Esophagus muscularis mucosa (tissue), 4 donors: ENCODE results near the gene YPEL1. TPM values are rescaled to one million over a fixed set of nuclear protein-coding genes. Genes with fewer than 3 reads are reported as not detected.

Experiments used
- DNase-seq: peaks from one replicate; pipeline ENCODE4 v3.0.0-alpha.2; 2017; ENCODE audit errors: extremely low spot score
- H3K27ac ChIP-seq, 4 donors: fragments of 200-600 bp; sonication (generic); replicated peaks in 1 of 4; 1 replicate in 3 of 4; 2 replicates in 1 of 4; pipeline ENCODE4 v1.5.1; 2016 to 2019; ENCODE audit warnings: mild to moderate bottlenecking in 1 of 4
- H3K27me3 ChIP-seq, 4 donors: fragments of 200-600 bp; sonication (generic); one replicate each; pipeline versions ENCODE4 v1.5.1 to v1.6.0; 2016 to 2019
- H3K36me3 ChIP-seq, 4 donors: fragments of 200-600 bp; sonication (generic); one replicate each; pipeline ENCODE4 v1.5.1; 2016 to 2019
- H3K4me1 ChIP-seq, 4 donors: fragments of 200-600 bp; sonication (generic); one replicate each; pipeline ENCODE4 v1.5.1; 2016 to 2019
- H3K4me3 ChIP-seq, 4 donors: fragments of 200-600 bp; sonication (generic); 1 replicate in 2 of 4; 2 replicates in 2 of 4; pipeline ENCODE4 v1.5.1; 2016 to 2019; ENCODE audit warnings: mild to moderate bottlenecking in 4 of 4, moderate library complexity in 1 of 4
- H3K9me3 ChIP-seq, 4 donors: fragments of 200-600 bp; sonication (generic); 1 replicate in 3 of 4; 2 replicates in 1 of 4; pipeline ENCODE4 v1.5.1; 2016 to 2019
- CTCF ChIP-seq, 3 experiments: fragments of 200-600 bp in 2 of 3; fragments of 450-650 bp in 1 of 3; sonication (generic) in 2 of 3; IDR thresholded peaks; one replicate each; pipeline ENCODE4 v1.5.1; 2017 to 2019; ENCODE audit warnings: antibody characterized with exemption in 3 of 3, mild to moderate bottlenecking in 2 of 3, moderate library complexity in 1 of 3
- EP300 ChIP-seq: sonication (generic); formaldehyde crosslinking; IDR thresholded peaks from one replicate; pipeline ENCODE4 v1.6.1; 2017; ENCODE audit warnings: antibody characterized with exemption
- POLR2A ChIP-seq: fragments of 450-650 bp; IDR thresholded peaks from one replicate; pipeline ENCODE4 v1.6.1; 2017; ENCODE audit warnings: antibody characterized with exemption, moderate library complexity, mild to moderate bottlenecking, low read depth
- POLR2AphosphoS5 ChIP-seq, 2 donors: sonication (generic); formaldehyde crosslinking; IDR thresholded peaks; one replicate each; pipeline ENCODE4 v1.6.1; 2017; ENCODE audit warnings: antibody characterized with exemption in 2 of 2
- WGBS: methylation state at CpG from one replicate; pipeline ENCODE4 v1.1.5; 2018; 5-methylcytosine and 5-hydroxymethylcytosine counted together
- intact Hi-C: fragments of 100-400 bp; cut with DNase I; formaldehyde crosslinking; loops from one replicate; pipeline ENCODE4 v1.15.1; 2023
- total RNA-seq, 4 donors: library from RNA; depleted of rRNA; stranded (reverse); fragments of >200 nt; gene quantifications; one replicate each; pipeline versions ENCODE4 v1.1.0 to v1.2.1, GENCODE V29; 2016

Gene YPEL1
- total RNA-seq, 4 donors from 2014 or later, result 12.0 to 30.7 (median 16.5) TPM

- Histone ChIP-seq H3K4me1 (peaks cover 8 to 21% (median 17%) of the 10 kb centered on the region in 4 donors), H3K27me3 (no peaks in the 10 kb centered on the region), H3K4me3 (no peak overlapping the region), H3K9me3 (no peaks in the 10 kb centered on the region), H3K36me3 (no peaks in the 10 kb centered on the region), H3K27ac (no peak overlapping the region)
- 96% methylated on average over 9 of the region's 9 CpGs for WGBS
- no peak for DNase-seq
- TF ChIP-seq EP300 (no peak), POLR2A (no peak), CTCF (IDR thresholded peaks at IDR 0.05) (no peak), POLR2AphosphoS5 (IDR thresholded peaks at IDR 0.05) (no peak)
- intact Hi-C loops, result loop anchor here (10.0 kb wide), 1 partner anchor 128 kb away; the partner anchor contains the start of gene MAPK1
These were observed 1.4 kb upstream of the YPEL1 start for GRCh38 chr22:21736948-21737347.

- TF ChIP-seq CTCF (IDR thresholded peaks at IDR 0.05) (no peak), EP300 (no peak), POLR2A (no peak), POLR2AphosphoS5 (IDR thresholded peaks at IDR 0.05) (no peak)
- WGBS, result 16% methylated on average over 26 of the region's 65 CpGs
- Histone ChIP-seq H3K27me3 (no peaks in the 10 kb centered on the region), H3K4me3 (peak overlapping the region; percentile 67 to 80 (median 70)), H3K36me3 (no peaks in the 10 kb centered on the region), H3K9me3 (no peaks in the 10 kb centered on the region), H3K27ac (peak overlapping the region; percentile 73 to 93 (median 81)), H3K4me1 (peaks cover 8 to 21% (median 17%) of the 10 kb centered on the region in 4 donors)
- intact Hi-C loops, result loop anchor here (10.0 kb wide), 1 partner anchor 129 kb away; the partner anchor contains the start of gene MAPK1
- DNase-seq, result no peak
These were observed 569 bp upstream of the YPEL1 start for GRCh38 chr22:21736084-21736642.

GRCh38 chr22:21734540-21735199, 924 bp downstream of the YPEL1 start:
- intact Hi-C loops, result loop anchor here (10.0 kb wide), 1 partner anchor 130 kb away; the partner anchor contains the start of gene MAPK1
- H3K9me3 ChIP-seq, result no peaks in the 10 kb centered on the region
- H3K27me3 ChIP-seq, result no peaks in the 10 kb centered on the region
- 14% methylated on average over 8 of the region's 8 CpGs for WGBS
- H3K27ac ChIP-seq, result peak overlapping the region; percentile 76 to 93 (median 84)
- peak overlapping the region; percentile 67 to 80 (median 70) for H3K4me3 ChIP-seq
- TF ChIP-seq EP300 (no peak), POLR2AphosphoS5 (IDR thresholded peaks at IDR 0.05) (no peak), CTCF (IDR thresholded peaks at IDR 0.05) (no peak), POLR2A (no peak)
- DNase-seq, result no peak
- H3K4me1 ChIP-seq, result peaks cover 8 to 21% (median 17%) of the 10 kb centered on the region in 4 donors
- H3K36me3 ChIP-seq, result peaks cover 0 to 6% (median 0%) of the 10 kb centered on the region in 4 donors

- intact Hi-C loops, result loop anchor here (10.0 kb wide), 1 partner anchor 133 kb away; the partner anchor contains the start of gene MAPK1
- no peak for DNase-seq
- no peak overlapping the region for H3K27ac ChIP-seq
- H3K4me1 ChIP-seq, result peaks cover 8 to 24% (median 16%) of the 10 kb centered on the region in 4 donors
- TF ChIP-seq EP300, result no peak
- no peak for TF ChIP-seq POLR2AphosphoS5 (IDR thresholded peaks at IDR 0.05)
- TF ChIP-seq POLR2A, result no peak
- no peak for TF ChIP-seq CTCF (IDR thresholded peaks at IDR 0.05)
- no peaks in the 10 kb centered on the region for H3K27me3 ChIP-seq
- H3K4me3 ChIP-seq, result no peak overlapping the region
- peaks cover 0 to 14% (median 0%) of the 10 kb centered on the region in 4 donors for H3K36me3 ChIP-seq
- 79% methylated on average over 5 of the region's 5 CpGs for WGBS
- no peaks in the 10 kb centered on the region for H3K9me3 ChIP-seq
These were observed 4.1 kb downstream of the YPEL1 start for GRCh38 chr22:21731503-21731902.
